Measurements from ENCODE around the gene ICAM5. TPM values are rescaled to one million over a fixed set of nuclear protein-coding genes. Genes with fewer than 3 reads are reported as not detected.

Gene ICAM5
- total RNA-seq: under 0.01 and 0.20 TPM in 2 replicates

DNA sequence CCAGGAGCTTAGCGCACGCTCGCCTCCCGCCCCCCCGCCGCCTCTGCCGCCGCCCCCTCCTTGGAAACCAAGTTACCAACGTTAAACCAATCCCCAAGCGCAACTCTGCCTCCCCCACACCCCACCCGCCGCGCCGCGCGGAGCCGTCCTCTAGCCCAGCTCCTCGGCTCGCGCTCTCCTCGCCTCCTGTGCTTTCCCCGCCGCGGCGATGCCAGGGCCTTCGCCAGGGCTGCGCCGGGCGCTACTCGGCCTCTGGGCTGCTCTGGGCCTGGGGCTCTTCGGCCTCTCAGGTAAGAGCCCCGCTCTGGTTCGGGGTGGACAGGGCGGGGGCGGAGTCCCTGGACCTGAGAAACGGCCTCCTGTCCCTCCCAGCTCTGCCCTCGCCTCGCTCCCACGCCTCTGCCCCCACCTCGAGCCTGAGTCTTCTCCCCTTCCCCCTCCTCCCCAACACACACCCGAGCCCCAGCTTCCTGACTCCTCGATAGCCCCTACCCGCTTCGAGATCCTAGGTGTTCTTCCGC lies at the start of gene ICAM5:
TSS of gene ICAM5 (plus strand) at position 117 of the 521 bp plus-strand sequence. CDS start at position 209, 92 bp downstream.

GRCh38 chr19:10251792-10252694 lies 37.7 kb upstream of the ICAM5 start, which contains the start of gene MRPL4:
Gene MRPL4, plus strand, starts transcription at chr19:10252214. Its CDS starts 40 bp downstream, at chr19:10252254.

DNA sequence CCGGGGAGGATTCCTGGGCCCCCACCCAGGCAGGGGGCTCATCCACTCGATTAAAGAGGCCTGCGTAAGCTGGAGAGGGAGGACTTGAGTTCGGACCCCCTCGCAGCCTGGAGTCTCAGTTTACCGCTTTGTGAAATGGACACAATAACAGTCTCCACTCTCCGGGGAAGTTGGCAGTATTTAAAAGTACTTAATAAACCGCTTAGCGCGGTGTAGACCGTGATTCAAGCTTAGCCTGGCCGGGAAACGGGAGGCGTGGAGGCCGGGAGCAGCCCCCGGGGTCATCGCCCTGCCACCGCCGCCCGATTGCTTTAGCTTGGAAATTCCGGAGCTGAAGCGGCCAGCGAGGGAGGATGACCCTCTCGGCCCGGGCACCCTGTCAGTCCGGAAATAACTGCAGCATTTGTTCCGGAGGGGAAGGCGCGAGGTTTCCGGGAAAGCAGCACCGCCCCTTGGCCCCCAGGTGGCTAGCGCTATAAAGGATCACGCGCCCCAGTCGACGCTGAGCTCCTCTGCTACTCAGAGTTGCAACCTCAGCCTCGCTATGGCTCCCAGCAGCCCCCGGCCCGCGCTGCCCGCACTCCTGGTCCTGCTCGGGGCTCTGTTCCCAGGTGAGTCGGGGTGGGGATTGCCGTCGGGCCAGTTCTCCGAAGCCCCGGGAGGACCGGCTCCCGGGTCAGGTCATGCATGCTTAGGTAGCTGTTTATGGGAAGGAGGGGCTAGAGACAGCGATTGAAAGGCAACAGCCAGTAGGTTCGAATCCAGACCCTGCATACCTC lies 18.9 kb upstream of the ICAM5 start, which contains the start of gene ICAM1:
TSS of gene ICAM1 (plus strand) at position 505 of the 779 bp plus-strand sequence. CDS start at position 545, 40 bp downstream.

DNA sequence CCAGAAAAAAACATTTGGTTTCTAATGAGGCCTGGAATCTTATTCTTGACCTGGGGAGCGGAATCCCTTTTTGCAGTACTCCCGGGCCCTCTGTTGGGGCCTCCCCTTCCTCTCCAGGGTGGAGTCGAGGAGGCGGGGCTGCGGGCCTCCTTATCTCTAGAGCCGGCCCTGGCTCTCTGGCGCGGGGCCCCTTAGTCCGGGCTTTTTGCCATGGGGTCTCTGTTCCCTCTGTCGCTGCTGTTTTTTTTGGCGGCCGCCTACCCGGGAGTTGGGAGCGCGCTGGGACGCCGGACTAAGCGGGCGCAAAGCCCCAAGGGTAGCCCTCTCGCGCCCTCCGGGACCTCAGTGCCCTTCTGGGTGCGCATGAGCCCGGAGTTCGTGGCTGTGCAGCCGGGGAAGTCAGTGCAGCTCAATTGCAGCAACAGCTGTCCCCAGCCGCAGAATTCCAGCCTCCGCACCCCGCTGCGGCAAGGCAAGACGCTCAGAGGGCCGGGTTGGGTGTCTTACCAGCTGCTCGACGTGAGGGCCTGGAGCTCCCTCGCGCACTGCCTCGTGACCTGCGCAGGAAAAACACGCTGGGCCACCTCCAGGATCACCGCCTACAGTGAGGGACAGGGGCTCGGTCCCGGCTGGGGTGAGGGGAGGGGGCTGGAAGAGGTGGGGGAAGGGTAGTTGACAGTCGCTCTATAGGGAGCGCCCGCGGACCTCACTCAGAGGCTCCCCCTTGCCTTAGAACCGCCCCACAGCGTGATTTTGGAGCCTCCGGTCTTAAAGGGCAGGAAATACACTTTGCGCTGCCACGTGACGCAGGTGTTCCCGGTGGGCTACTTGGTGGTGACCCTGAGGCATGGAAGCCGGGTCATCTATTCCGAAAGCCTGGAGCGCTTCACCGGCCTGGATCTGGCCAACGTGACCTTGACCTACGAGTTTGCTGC lies 2.7 kb upstream of the ICAM5 start, which contains the start of gene ICAM4:
TSS of gene ICAM4 (plus strand) at position 153 of the 935 bp plus-strand sequence. CDS start at position 211, 58 bp downstream.

GRCh38 chr19:10309423-10309822 lies 19.7 kb downstream of the ICAM5 start, which contains the start of gene ZGLP1:
Gene ZGLP1, minus strand, starts transcription at chr19:10309815.

GRCh38 chr19:10315335-10316214 lies 25.8 kb downstream of the ICAM5 start, which contains the start of gene FDX2:
Gene FDX2, minus strand, starts transcription at chr19:10316015. Its CDS starts 19 bp downstream, at chr19:10315996.

GRCh38 chr19:10332965-10333757 lies 43.4 kb downstream of the ICAM5 start, which contains the start of gene RAVER1:
Gene RAVER1, minus strand, starts transcription at chr19:10333529. Its CDS starts 22 bp downstream, at chr19:10333507.

GRCh38 chr19:10339380-10339960 lies 49.7 kb downstream of the ICAM5 start, which contains the start of gene ICAM3:
Gene ICAM3, minus strand, starts transcription at chr19:10339624. Its CDS starts 10 bp downstream, at chr19:10339614.

Small RNA genes within 50 kb of the gene (small RNA-seq; reads per million reads assigned to genes)
- gene AC011511.1: not detected
- not detected for gene AC011511.4

Other genes starting within 250 kb of the ICAM5 start
- 13.1 and 16.2 TPM in 2 replicates for gene SHFL, start 203.6 kb upstream of the ICAM5 start, total RNA-seq
- 0.37 TPM in 1 of 2 replicates, not detected in the other for gene ANGPTL6, start 187.3 kb upstream of the ICAM5 start, total RNA-seq
- gene PPAN, start 183.6 kb upstream of the ICAM5 start, total RNA-seq: 35.6 and 45.5 TPM in 2 replicates
- gene P2RY11, start 178.3 kb upstream of the ICAM5 start, total RNA-seq: 2.9 and 3.5 TPM in 2 replicates
- 237 and 313 TPM in 2 replicates for gene EIF3G, start 170.1 kb upstream of the ICAM5 start, total RNA-seq
- 82.7 and 148 TPM in 2 replicates for gene DNMT1, start 95.0 kb upstream of the ICAM5 start, total RNA-seq
- gene S1PR2, start 58.6 kb upstream of the ICAM5 start, total RNA-seq: 37.5 and 56.1 TPM in 2 replicates
- 70.9 and 71.2 TPM in 2 replicates for gene MRPL4, start 37.7 kb upstream of the ICAM5 start, total RNA-seq
- 4.4 and 5.3 TPM in 2 replicates for gene ICAM1, start 18.8 kb upstream of the ICAM5 start, total RNA-seq
- gene ICAM4, start 3.0 kb upstream of the ICAM5 start, total RNA-seq: 0.39 TPM in 1 of 2 replicates, not detected in the other
- gene ZGLP1, start 19.9 kb downstream of the ICAM5 start, total RNA-seq: 0.20 and 0.37 TPM in 2 replicates
- gene FDX2, start 26.1 kb downstream of the ICAM5 start, total RNA-seq: 11.4 and 15.6 TPM in 2 replicates
- 6.2 and 14.1 TPM in 2 replicates for gene RAVER1, start 43.6 kb downstream of the ICAM5 start, total RNA-seq
- 8.4 and 11.4 TPM in 2 replicates for gene ICAM3, start 49.7 kb downstream of the ICAM5 start, total RNA-seq
- 63.9 and 75.5 TPM in 2 replicates for gene TYK2, start 90.6 kb downstream of the ICAM5 start, total RNA-seq
- 153 and 160 TPM in 2 replicates for gene CDC37, start 113.6 kb downstream of the ICAM5 start, total RNA-seq
- gene PDE4A, start 130.6 kb downstream of the ICAM5 start, total RNA-seq: 5.1 and 6.1 TPM in 2 replicates
- 65.4 and 67.6 TPM in 2 replicates for gene KEAP1, start 213.4 kb downstream of the ICAM5 start, total RNA-seq
- 0.20 and 0.37 TPM in 2 replicates for gene S1PR5, start 227.5 kb downstream of the ICAM5 start, total RNA-seq